Measurements from ENCODE around the gene UBE2G2. TPM values are rescaled to one million over a fixed set of nuclear protein-coding genes. Genes with fewer than 3 reads are reported as not detected.

Gene UBE2G2
- total RNA-seq, 1 experiment from 2014 or later: 91.3 TPM

DNA sequence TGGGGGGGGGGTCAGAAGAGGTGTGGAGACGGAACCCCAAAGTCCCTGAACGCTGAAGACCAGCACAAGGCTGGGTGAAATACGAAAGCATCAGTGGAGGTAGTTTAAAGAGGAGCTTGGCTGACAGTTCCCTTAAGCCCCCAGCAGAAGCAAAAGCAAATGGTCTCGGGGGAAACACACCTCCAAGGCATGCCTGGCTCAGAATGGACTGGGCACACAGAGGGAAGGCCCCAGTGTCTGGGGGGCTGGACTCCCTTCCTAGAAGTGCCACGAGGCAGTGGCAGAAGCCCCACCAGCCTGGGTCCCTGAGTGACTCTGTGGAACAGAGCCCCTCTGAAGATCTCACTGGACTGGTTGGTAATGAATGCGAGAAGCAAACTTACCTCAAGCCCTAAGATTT is 43.9 kb downstream of the UBE2G2 start:
- no peak overlapping the region for H3K4me3 ChIP-seq (ENCODE audit: low read depth, low read length)
- no TSS peak for BruUV-seq (replicated peaks)
- no peaks in the 10 kb centered on the region for H3K4me1 ChIP-seq
- no peaks in the 10 kb centered on the region for H3K9me3 ChIP-seq
- Mint-ChIP-seq H3K36me3 (ENCODE audit: insufficient read depth, unreplicated experiment) (no peaks in the 10 kb centered on the region), H3K4me3 (ENCODE audit: unreplicated experiment) (no peak overlapping the region), H3K27me3 (ENCODE audit: insufficient read depth, unreplicated experiment) (no peaks in the 10 kb centered on the region), H3K9me3 (ENCODE audit: unreplicated experiment) (no peaks in the 10 kb centered on the region), H3K4me1 (ENCODE audit: low read depth, unreplicated experiment) (peaks cover 6% of the 10 kb centered on the region), H3K27ac (ENCODE audit: unreplicated experiment) (no peak overlapping the region)
- H3K36me3 ChIP-seq (ENCODE audit: control insufficient read depth, insufficient read depth, low read length): no peaks in the 10 kb centered on the region
- intact Hi-C loops (cut with micrococcal nuclease; ENCODE audit: unreplicated experiment): no loop called here
- POLR2A ChIA-PET: no interaction called here
- DNase-seq: no peak
- CTCF ChIA-PET: interaction anchor here (1.1 kb wide), 1 partner anchor 36 kb away, joined by 9 read pairs; no protein-coding TSS in a partner anchor
- H3K27me3 ChIP-seq (replicated peaks; ENCODE audit: control insufficient read depth, insufficient read depth, low read length): no peaks in the 10 kb centered on the region
- TF ChIP-seq, protein P1, sequence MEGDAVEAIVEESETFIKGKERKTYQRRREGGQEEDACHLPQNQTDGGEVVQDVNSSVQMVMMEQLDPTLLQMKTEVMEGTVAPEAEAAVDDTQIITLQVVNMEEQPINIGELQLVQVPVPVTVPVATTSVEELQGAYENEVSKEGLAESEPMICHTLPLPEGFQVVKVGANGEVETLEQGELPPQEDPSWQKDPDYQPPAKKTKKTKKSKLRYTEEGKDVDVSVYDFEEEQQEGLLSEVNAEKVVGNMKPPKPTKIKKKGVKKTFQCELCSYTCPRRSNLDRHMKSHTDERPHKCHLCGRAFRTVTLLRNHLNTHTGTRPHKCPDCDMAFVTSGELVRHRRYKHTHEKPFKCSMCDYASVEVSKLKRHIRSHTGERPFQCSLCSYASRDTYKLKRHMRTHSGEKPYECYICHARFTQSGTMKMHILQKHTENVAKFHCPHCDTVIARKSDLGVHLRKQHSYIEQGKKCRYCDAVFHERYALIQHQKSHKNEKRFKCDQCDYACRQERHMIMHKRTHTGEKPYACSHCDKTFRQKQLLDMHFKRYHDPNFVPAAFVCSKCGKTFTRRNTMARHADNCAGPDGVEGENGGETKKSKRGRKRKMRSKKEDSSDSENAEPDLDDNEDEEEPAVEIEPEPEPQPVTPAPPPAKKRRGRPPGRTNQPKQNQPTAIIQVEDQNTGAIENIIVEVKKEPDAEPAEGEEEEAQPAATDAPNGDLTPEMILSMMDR (IDR thresholded peaks at IDR 0.05; ENCODE audit: insufficient read depth in 1 of 2, low read depth in 1 of 2, low read length in 1 of 2, severe bottlenecking in 1 of 2, unreplicated experiment in 1 of 2): no peak

DNA sequence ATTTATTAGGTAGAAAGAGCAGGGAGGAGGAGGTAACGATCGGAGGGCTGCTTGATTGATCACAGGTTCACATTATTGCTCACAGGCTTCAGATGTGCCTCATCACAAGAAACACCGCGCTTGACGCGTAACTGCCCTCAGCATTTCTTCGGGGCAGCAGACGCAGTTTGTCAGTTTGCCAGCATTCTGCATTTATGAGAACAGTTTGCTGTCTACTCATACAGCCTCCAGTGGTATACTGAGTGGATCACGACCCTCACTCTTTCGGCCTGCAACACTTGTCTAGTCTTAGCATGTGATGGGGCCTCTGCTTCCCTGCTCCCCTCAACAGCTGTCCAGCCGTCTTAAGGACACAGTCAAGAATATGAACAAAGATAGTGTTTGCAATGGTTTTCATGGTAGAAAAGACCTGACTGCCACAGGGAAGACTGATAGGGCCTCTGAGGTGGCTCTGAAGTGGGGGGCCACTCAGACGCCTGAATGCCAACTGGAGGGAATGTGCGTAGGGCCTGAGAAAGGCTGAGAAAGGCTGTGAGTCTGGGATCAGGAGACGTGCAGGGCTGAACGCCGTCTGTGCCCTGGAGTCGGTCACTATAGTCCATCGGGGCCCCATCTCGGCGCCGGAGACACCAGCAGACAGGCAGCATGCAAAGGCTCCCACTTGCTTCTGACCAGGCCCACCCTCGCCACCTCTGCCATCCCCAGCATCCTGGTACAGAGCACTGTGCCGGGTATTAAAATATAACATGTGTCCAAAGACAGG is 45.0 kb downstream of the UBE2G2 start:
- Mint-ChIP-seq H3K27me3 (ENCODE audit: insufficient read depth, unreplicated experiment) (no peaks in the 10 kb centered on the region), H3K4me3 (ENCODE audit: unreplicated experiment) (no peak overlapping the region), H3K4me1 (ENCODE audit: low read depth, unreplicated experiment) (peaks cover 5% of the 10 kb centered on the region), H3K36me3 (ENCODE audit: insufficient read depth, unreplicated experiment) (no peaks in the 10 kb centered on the region), H3K27ac (ENCODE audit: unreplicated experiment) (no peak overlapping the region), H3K9me3 (ENCODE audit: unreplicated experiment) (no peaks in the 10 kb centered on the region)
- intact Hi-C loops (cut with micrococcal nuclease; ENCODE audit: unreplicated experiment): no loop called here
- no peaks in the 10 kb centered on the region for H3K4me1 ChIP-seq
- H3K4me3 ChIP-seq (ENCODE audit: low read depth, low read length): no peak overlapping the region
- no peak for DNase-seq
- H3K9me3 ChIP-seq: no peaks in the 10 kb centered on the region
- BruUV-seq (replicated peaks): no TSS peak
- TF ChIP-seq, protein P1 (IDR thresholded peaks at IDR 0.05; ENCODE audit: insufficient read depth in 1 of 2, low read depth in 1 of 2, low read length in 1 of 2, severe bottlenecking in 1 of 2, unreplicated experiment in 1 of 2): no peak
- ChIA-PET POLR2A (no interaction called here), CTCF (no interaction called here)
- H3K36me3 ChIP-seq (ENCODE audit: control insufficient read depth, insufficient read depth, low read length): no peaks in the 10 kb centered on the region
- no peaks in the 10 kb centered on the region for H3K27me3 ChIP-seq (replicated peaks; ENCODE audit: control insufficient read depth, insufficient read depth, low read length)

GRCh38 chr21:44755227-44755626 is 46.4 kb downstream of the UBE2G2 start:
- Histone ChIP-seq H3K4me1 (no peaks in the 10 kb centered on the region), H3K27me3 (replicated peaks; ENCODE audit: control insufficient read depth, insufficient read depth, low read length) (no peaks in the 10 kb centered on the region), H3K36me3 (ENCODE audit: control insufficient read depth, insufficient read depth, low read length) (no peaks in the 10 kb centered on the region), H3K9me3 (no peaks in the 10 kb centered on the region), H3K4me3 (ENCODE audit: low read depth, low read length) (no peak overlapping the region)
- Mint-ChIP-seq H3K4me1 (ENCODE audit: low read depth, unreplicated experiment) (no peaks in the 10 kb centered on the region), H3K27ac (ENCODE audit: unreplicated experiment) (no peak overlapping the region), H3K36me3 (ENCODE audit: insufficient read depth, unreplicated experiment) (no peaks in the 10 kb centered on the region), H3K4me3 (ENCODE audit: unreplicated experiment) (no peak overlapping the region), H3K9me3 (ENCODE audit: unreplicated experiment) (no peaks in the 10 kb centered on the region), H3K27me3 (ENCODE audit: insufficient read depth, unreplicated experiment) (no peaks in the 10 kb centered on the region)
- TF ChIP-seq, protein P1 (IDR thresholded peaks at IDR 0.05; ENCODE audit: insufficient read depth in 1 of 2, low read depth in 1 of 2, low read length in 1 of 2, severe bottlenecking in 1 of 2, unreplicated experiment in 1 of 2): no peak
- BruUV-seq (replicated peaks): no TSS peak
- POLR2A ChIA-PET: no interaction called here
- intact Hi-C loops (cut with micrococcal nuclease; ENCODE audit: unreplicated experiment): no loop called here
- DNase-seq: no peak
- CTCF ChIA-PET: no interaction called here
